ENCODE results near the gene TLX2.

TLX2 gene

GRCh38 chr2:74548900-74549826, 34.9 kb downstream of the TLX2 start:
- peaks cover 13% of the 10 kb centered on the region for H3K4me1 Mint-ChIP-seq (ENCODE audit: low read depth)
- H3K9me3 Mint-ChIP-seq, result no peaks in the 10 kb centered on the region
- H3K27me3 Mint-ChIP-seq, result peaks cover 48% of the 10 kb centered on the region
- peak; percentile 50 for DNase-seq
- H3K36me3 Mint-ChIP-seq (ENCODE audit: low read depth), result no peaks in the 10 kb centered on the region
- H3K27ac Mint-ChIP-seq, result no peak overlapping the region
- peak overlapping the region; percentile 67 for H3K4me3 Mint-ChIP-seq

- no peak for DNase-seq
- no peak overlapping the region for H3K27ac Mint-ChIP-seq
- H3K4me1 Mint-ChIP-seq (ENCODE audit: low read depth), result peaks cover 14% of the 10 kb centered on the region
- no peak overlapping the region for H3K4me3 Mint-ChIP-seq
- no peaks in the 10 kb centered on the region for H3K9me3 Mint-ChIP-seq
- peaks cover 7% of the 10 kb centered on the region for H3K36me3 Mint-ChIP-seq (ENCODE audit: low read depth)
- peaks cover 48% of the 10 kb centered on the region for H3K27me3 Mint-ChIP-seq
These were observed 36.0 kb downstream of the TLX2 start for GRCh38 chr2:74550231-74550630.

GRCh38 chr2:74551530-74551929, 37.3 kb downstream of the TLX2 start:
- peaks cover 22% of the 10 kb centered on the region for H3K4me1 Mint-ChIP-seq (ENCODE audit: low read depth)
- H3K27me3 Mint-ChIP-seq, result peaks cover 45% of the 10 kb centered on the region
- H3K9me3 Mint-ChIP-seq, result no peaks in the 10 kb centered on the region
- H3K27ac Mint-ChIP-seq, result no peak overlapping the region
- H3K4me3 Mint-ChIP-seq, result no peak overlapping the region
- peaks cover 16% of the 10 kb centered on the region for H3K36me3 Mint-ChIP-seq (ENCODE audit: low read depth)
- no peak for DNase-seq

- H3K4me1 Mint-ChIP-seq (ENCODE audit: low read depth), result peaks cover 22% of the 10 kb centered on the region
- H3K27me3 Mint-ChIP-seq, result peaks cover 43% of the 10 kb centered on the region
- H3K27ac Mint-ChIP-seq, result peak overlapping the region; percentile 1
These were observed 38.0 kb downstream of the TLX2 start for GRCh38 chr2:74551942-74552913.

DNA sequence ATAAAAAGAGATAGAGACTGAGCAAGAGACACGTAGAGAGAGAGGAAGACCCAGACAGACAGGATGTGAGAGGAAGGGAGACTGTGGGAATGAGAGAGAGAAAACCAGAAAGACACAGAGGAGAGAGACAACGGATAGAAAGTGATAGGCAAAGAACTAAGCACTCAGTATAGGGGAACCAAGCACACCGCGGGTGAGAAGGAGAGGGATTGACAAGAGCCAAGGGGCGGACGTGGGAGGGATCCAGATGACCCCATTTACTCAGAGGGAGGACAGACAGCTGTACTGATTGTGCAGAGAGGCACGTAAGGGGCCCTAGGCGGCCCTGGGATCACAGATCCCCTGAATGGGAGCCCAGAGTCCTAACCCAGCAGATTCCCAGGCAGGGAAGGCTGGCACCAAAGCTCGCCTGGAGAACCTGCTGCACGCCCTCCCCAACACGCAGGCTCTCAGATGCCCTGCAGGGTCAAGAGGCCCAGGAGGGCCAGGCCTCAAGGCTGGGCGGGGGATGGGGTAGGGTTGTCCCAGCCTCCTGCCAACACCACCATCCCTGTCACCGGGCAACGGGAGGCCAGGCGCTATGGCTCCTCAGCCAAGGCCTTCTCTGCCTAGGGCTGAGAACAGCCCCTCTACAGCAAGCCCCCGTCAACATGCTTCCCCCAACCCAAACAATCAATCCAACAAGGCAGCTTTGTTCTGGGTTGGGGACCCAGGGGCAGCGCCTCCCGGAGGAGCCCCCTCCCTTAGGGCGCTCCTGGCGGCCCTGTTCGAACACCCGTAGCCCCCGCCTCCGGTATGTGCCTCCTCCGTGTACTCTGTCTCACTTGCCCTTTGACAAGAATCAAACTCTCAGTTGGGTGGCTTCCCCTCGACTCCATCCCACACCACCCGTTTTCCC, 38.9 kb downstream of the TLX2 start:
- no peak for DNase-seq
- peak overlapping the region; percentile 92 for H3K4me3 Mint-ChIP-seq
- H3K27me3 Mint-ChIP-seq, result peaks cover 35% of the 10 kb centered on the region
- H3K36me3 Mint-ChIP-seq (ENCODE audit: low read depth), result peaks cover 26% of the 10 kb centered on the region
- H3K27ac Mint-ChIP-seq, result peak overlapping the region; percentile 30
- peaks cover 21% of the 10 kb centered on the region for H3K4me1 Mint-ChIP-seq (ENCODE audit: low read depth)
- H3K9me3 Mint-ChIP-seq, result no peaks in the 10 kb centered on the region

More at GRCh38 chr2:74551942-74552913, 38.0 kb downstream of the TLX2 start:
- Mint-ChIP-seq H3K36me3 (ENCODE audit: low read depth) (peaks cover 22% of the 10 kb centered on the region), H3K4me3 (no peak overlapping the region), H3K9me3 (no peaks in the 10 kb centered on the region)
- DNase-seq, result no peak

GRCh38 chr2:74553892-74554819, 39.9 kb downstream of the TLX2 start, which contains the start of the genes DOK1 and LOXL3:
Gene DOK1 (plus strand): TSS chr2:74554720. CDS start chr2:74554755, 35 bp downstream.
Gene LOXL3 (minus strand): TSS chr2:74553942. CDS start chr2:74552634, 1,308 bp downstream.
- Mint-ChIP-seq H3K9me3 (no peaks in the 10 kb centered on the region), H3K36me3 (ENCODE audit: low read depth) (peaks cover 26% of the 10 kb centered on the region)

GRCh38 chr2:74554820-74555531, 40.7 kb downstream of the TLX2 start:
- Mint-ChIP-seq H3K27ac (peak overlapping the region; percentile 92), H3K9me3 (no peaks in the 10 kb centered on the region), H3K4me3 (peak overlapping the region; percentile 92), H3K27me3 (peaks cover 20% of the 10 kb centered on the region), H3K36me3 (ENCODE audit: low read depth) (peaks cover 26% of the 10 kb centered on the region), H3K4me1 (ENCODE audit: low read depth) (peaks cover 14% of the 10 kb centered on the region)
- DNase-seq, result peak; percentile 74

More at GRCh38 chr2:74553892-74554819, 39.9 kb downstream of the TLX2 start, which contains the start of the genes DOK1 and LOXL3:
- peaks cover 17% of the 10 kb centered on the region for H3K4me1 Mint-ChIP-seq (ENCODE audit: low read depth)
- H3K27ac Mint-ChIP-seq, result peak within 1 kb of the TSS; percentile 92
- peak within 1 kb of the TSS; percentile 92 for H3K4me3 Mint-ChIP-seq
- peak; percentile 93 for DNase-seq
- H3K27me3 Mint-ChIP-seq, result peaks cover 28% of the 10 kb centered on the region

DNA sequence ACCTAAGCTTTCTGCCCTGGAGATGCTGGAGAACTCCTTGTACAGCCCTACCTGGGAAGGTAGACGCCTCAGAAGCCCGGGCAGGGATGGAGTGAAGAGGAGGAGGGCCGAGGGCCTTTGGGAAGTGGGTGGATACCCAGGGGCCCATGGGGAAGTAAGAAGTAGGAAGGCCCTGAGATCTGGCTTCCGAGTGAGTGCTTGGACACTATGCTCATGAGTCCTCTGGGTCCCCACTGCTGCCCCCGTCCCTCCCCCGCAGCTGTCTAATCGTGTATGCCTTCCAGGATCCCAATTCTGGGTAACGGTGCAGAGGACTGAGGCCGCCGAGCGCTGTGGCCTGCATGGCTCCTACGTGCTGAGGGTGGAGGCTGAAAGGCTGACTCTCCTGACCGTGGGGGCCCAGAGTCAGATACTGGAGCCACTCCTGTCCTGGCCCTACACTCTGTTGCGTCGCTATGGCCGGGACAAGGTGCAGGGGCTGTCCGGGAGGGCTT, 41.4 kb downstream of the TLX2 start:
- no peaks in the 10 kb centered on the region for H3K9me3 Mint-ChIP-seq
- H3K27me3 Mint-ChIP-seq, result peaks cover 20% of the 10 kb centered on the region
- H3K27ac Mint-ChIP-seq, result peak overlapping the region; percentile 92
- peaks cover 19% of the 10 kb centered on the region for H3K4me1 Mint-ChIP-seq (ENCODE audit: low read depth)
- no peak for DNase-seq
- peak overlapping the region; percentile 92 for H3K4me3 Mint-ChIP-seq
- peaks cover 26% of the 10 kb centered on the region for H3K36me3 Mint-ChIP-seq (ENCODE audit: low read depth)

GRCh38 chr2:74556159-74556558, 41.9 kb downstream of the TLX2 start:
- DNase-seq, result no peak
- Mint-ChIP-seq H3K27me3 (peaks cover 18% of the 10 kb centered on the region), H3K9me3 (no peaks in the 10 kb centered on the region), H3K27ac (no peak overlapping the region), H3K36me3 (ENCODE audit: low read depth) (peaks cover 26% of the 10 kb centered on the region), H3K4me1 (ENCODE audit: low read depth) (peaks cover 20% of the 10 kb centered on the region), H3K4me3 (peak overlapping the region; percentile 92)

GRCh38 chr2:74556831-74557370, 42.7 kb downstream of the TLX2 start:
- H3K4me3 Mint-ChIP-seq, result peak overlapping the region; percentile 23
- H3K27ac Mint-ChIP-seq, result no peak overlapping the region
- no peak for DNase-seq
- H3K36me3 Mint-ChIP-seq (ENCODE audit: low read depth), result peaks cover 26% of the 10 kb centered on the region
- H3K27me3 Mint-ChIP-seq, result peaks cover 13% of the 10 kb centered on the region
- H3K4me1 Mint-ChIP-seq (ENCODE audit: low read depth), result peaks cover 20% of the 10 kb centered on the region
- no peaks in the 10 kb centered on the region for H3K9me3 Mint-ChIP-seq

DNA sequence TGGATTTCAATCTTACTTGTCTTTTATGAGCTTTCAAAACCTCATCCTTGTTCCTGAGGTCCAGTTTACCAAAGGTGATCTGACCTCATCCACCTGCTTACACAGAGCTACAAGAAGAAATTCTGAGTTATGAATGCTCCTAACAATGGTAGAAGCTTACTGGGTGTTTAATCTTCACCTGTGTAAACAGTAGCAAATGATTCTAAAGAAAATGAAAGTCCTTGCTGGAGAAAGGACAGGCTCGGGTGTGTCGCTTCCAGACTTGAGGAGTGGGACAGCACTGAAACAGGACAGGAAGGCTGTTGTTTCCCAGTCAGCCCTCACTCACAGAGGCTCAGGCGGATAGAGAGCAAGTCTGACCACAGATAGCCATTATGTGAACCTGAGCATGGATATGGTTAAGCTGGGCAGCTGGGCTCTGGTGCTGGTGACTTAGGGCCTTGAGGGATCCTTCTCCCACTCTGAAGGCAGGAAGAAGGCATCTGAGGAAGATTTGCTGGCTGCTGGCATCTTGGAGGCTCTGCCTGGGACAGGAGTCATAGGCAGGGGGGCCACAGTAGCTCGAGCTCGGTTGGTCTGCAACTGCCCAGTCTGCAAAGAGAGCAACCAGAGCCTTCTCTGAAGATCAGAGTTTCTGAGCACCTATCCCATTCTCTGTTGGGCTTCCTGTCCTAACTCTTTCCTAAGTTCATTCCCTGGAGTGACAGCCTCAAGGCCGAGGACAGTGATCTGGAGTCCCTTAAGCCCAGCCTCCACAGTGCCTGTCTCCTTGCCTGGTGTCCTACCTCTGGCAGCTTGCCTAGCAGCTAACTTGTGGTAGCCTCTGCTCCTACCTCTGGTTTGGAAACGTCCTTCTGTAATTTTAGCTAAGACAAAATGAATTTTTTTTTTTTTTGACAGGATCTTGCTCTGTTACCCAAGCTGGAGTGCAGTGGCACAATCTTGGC, 44.3 kb downstream of the TLX2 start:
- H3K27me3 Mint-ChIP-seq, result peaks cover 14% of the 10 kb centered on the region
- no peak overlapping the region for H3K27ac Mint-ChIP-seq
- no peak overlapping the region for H3K4me3 Mint-ChIP-seq
- peaks cover 15% of the 10 kb centered on the region for H3K4me1 Mint-ChIP-seq (ENCODE audit: low read depth)
- no peak for DNase-seq
- no peaks in the 10 kb centered on the region for H3K9me3 Mint-ChIP-seq
- peaks cover 26% of the 10 kb centered on the region for H3K36me3 Mint-ChIP-seq (ENCODE audit: low read depth)
